SIG-M5 treated with dmso at 0.1 percent for 504 hours (cell line): ENCODE results near the gene SFXN4.
"Not testable (repeated sequence)": the region's sequence is repeated elsewhere in the genome, so short reads cannot be mapped to it uniquely, and the experiment has no call there.

Experiments used
- DNase-seq: peaks from one replicate; lab custom pipeline; 2025; ENCODE audit not compliant: unreplicated experiment; lab: John Stamatoyannopoulos, UW

Gene SFXN4

GRCh38 chr10:119149157-119149556, 16.4 kb downstream of the SFXN4 start:
- no peak for DNase-seq

- DNase-seq, result no peak
These were observed 21.9 kb downstream of the SFXN4 start for GRCh38 chr10:119143657-119144056.

GRCh38 chr10:119140603-119141245, 24.8 kb downstream of the SFXN4 start:
- DNase-seq, result no peak

- DNase-seq, result no peak
These were observed 25.9 kb downstream of the SFXN4 start for GRCh38 chr10:119139464-119140067.

- peak; percentile 52 for DNase-seq
These were observed 26.9 kb downstream of the SFXN4 start for GRCh38 chr10:119138346-119139306.

- not testable (repeated sequence) for DNase-seq
These were observed 27.6 kb downstream of the SFXN4 start for GRCh38 chr10:119137878-119138277.

- DNase-seq, result peak; percentile 16
These were observed 29.4 kb downstream of the SFXN4 start for GRCh38 chr10:119136084-119136483.

GRCh38 chr10:119135513-119135881, 30.0 kb downstream of the SFXN4 start:
- peak; percentile 96 for DNase-seq

- DNase-seq, result peak; percentile 65
These were observed 31.6 kb downstream of the SFXN4 start for GRCh38 chr10:119133949-119134348.

- DNase-seq, result no peak
These were observed 32.8 kb downstream of the SFXN4 start for GRCh38 chr10:119132521-119133345.

GRCh38 chr10:119131512-119132240, 33.8 kb downstream of the SFXN4 start:
- peak; percentile 93 for DNase-seq

- DNase-seq, result no peak
These were observed 35.8 kb downstream of the SFXN4 start for GRCh38 chr10:119129721-119130120.

- DNase-seq, result no peak
These were observed 39.6 kb downstream of the SFXN4 start for GRCh38 chr10:119125942-119126341.

- no peak for DNase-seq
These were observed 44.6 kb downstream of the SFXN4 start for GRCh38 chr10:119120875-119121274.

- DNase-seq, result peak; percentile 61
These were observed 45.1 kb downstream of the SFXN4 start for GRCh38 chr10:119120413-119120867.

GRCh38 chr10:119119400-119119799, 46.1 kb downstream of the SFXN4 start:
- DNase-seq, result no peak

- no peak for DNase-seq
These were observed 47.3 kb downstream of the SFXN4 start for GRCh38 chr10:119118231-119118630.

GRCh38 chr10:119116326-119116951, 49.1 kb downstream of the SFXN4 start:
- no peak for DNase-seq

- no peak for DNase-seq
These were observed 49.6 kb downstream of the SFXN4 start for GRCh38 chr10:119115926-119116325.
